ENCODE data around the gene RLF.
A peak's percentile ranks its signal among the peaks of the same experiment; 100 is the strongest.

The RLF gene

GRCh38 chr1:40244138-40244744 lies 83.1 kb downstream of the RLF start:
- DNase-seq = no peak

GRCh38 chr1:40245686-40246085 lies 84.5 kb downstream of the RLF start:
- no peak for DNase-seq

GRCh38 chr1:40247655-40248054 lies 86.5 kb downstream of the RLF start, which contains the start of gene TMCO2:
TMCO2 (plus strand) TSS chr1:40247937; CDS start chr1:40247994, 57 bp downstream.
- DNase-seq = no peak

DNA sequence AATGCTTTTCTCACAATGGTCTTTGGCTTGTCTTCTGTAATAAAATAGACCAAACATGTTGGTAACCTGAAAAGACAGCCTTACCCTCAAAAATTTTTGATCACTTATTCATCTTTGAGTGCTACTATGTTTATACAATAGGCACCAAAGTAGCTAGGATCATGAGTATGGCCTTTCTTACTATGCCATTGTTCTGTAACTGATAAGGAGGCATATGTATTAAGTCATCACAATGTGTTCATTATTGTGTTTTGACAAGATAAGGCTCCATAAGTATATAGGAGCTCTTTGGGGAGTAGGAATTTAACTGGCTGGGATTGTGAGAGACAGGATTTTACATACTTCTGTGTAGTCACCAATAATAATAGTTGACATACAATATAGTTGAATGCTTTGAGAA lies 87.2 kb downstream of the RLF start:
- DNase-seq = no peak

GRCh38 chr1:40251456-40251855 lies 90.3 kb downstream of the RLF start:
- no peak for DNase-seq

- no peak for DNase-seq
Observed at GRCh38 chr1:40252601-40253000, 91.4 kb downstream of the RLF start.

DNA sequence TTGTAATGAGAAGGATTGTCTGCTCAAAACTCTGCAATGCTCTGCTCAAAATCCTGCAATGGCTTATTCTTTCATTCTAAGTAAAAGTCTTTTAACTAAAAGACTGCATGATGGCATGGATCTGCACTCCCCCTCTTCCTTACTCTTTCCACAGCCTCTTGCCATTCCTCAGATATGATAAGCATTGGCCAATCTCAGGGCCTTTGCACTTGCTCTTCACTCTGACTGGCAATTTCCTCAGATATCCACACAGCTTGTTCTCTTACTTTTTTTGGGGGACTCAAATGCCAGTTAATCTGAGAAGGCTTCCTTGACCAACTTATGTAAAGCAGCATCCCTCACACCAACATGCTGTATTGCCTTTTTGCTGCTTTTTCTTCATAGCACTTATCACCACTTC lies 94.0 kb downstream of the RLF start:
- DNase-seq = no peak

DNA sequence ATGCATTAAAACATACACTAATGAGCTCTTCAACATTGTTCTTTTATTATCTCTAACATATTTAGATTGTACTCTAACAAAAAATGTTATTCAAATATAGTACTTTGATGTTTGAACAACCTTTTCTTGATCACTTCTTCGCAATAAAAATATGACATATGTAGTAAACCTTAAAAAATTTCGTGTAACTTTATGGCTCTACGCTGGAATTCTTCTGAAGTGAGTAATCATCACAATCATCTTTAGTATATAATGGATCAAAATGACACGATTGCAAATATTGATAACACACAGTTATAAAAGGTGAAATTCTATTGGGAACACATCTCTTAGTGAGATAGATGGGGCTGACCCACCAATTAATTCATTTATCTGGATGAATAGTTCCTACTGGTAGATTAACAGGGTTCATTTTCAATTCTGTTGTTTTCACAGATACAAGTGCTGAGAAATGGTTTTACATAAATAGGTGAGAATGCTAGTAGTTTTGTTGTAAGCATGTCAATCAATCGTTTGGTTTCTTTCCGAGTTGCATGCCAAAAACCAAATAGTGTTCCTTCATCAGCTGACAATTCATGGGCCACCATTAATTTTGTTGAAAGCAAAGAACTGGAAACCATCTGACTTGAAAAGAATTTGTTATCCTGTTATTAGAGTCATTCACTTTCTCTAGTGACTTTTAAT lies 95.4 kb downstream of the RLF start:
- DNase-seq = no peak

DNA sequence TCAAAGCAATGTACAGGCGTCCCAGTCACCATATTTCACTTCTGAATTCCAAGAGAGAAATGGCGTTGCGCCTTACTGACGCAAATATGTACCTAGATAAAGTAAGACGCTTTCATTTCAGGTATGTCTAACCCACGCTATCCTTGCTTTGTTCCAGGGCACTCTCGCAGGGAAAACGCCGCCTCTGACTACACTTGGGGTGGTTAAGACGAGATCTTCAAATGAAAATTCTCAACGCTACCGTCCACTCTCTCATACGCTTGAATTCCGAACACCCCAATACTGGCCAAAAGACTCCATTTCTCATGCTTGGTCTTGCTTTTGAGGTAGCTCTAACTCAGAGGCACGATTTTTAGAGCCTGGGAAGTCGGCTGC lies 96.1 kb downstream of the RLF start:
- no peak for DNase-seq

DNA sequence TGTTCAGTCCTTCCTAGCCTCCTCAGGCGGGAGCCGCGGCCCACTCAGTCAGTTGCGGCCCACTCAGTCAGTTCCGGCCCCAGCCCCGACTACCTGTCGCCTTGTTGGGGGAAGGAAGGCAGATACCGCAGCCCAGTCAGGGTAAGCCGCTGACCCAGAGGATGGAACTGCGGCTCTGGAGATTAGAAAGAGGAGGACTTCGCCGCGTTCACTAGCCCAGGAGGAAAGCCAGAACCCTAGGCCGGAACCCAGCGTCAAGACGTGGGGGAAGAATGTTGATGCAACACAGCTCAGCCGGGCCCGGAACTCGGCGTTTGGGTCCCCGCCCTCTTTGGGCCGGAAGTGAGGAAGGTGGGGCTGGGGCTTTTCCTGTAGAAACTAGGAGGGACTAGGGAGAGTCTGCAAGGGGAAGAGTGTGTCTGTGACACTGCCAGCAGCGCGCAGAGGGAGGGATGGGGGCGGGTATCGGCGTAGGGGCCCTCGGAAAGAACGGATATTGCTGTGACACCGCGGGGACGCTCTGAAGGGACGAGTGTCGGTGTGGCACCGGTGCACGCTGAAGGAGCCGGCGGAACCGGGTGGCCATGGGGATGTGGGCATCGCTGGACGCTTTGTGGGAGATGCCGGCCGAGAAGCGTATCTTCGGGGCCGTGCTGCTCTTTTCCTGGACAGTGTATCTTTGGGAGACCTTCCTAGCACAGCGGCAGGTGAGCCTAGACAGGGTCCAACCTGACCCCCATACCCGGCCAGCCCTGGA lies 96.7 kb downstream of the RLF start, which contains the start of gene ZMPSTE24:
Gene ZMPSTE24 (plus strand): TSS at position 549 of the 757 bp plus-strand sequence. CDS start 36 bp downstream, at position 585.
- peak; percentile 97 for DNase-seq

- DNase-seq = no peak
Observed at GRCh38 chr1:40258445-40258769, 97.2 kb downstream of the RLF start.

- DNase-seq = no peak
Observed at GRCh38 chr1:40264354-40264781, 103.2 kb downstream of the RLF start.

DNA sequence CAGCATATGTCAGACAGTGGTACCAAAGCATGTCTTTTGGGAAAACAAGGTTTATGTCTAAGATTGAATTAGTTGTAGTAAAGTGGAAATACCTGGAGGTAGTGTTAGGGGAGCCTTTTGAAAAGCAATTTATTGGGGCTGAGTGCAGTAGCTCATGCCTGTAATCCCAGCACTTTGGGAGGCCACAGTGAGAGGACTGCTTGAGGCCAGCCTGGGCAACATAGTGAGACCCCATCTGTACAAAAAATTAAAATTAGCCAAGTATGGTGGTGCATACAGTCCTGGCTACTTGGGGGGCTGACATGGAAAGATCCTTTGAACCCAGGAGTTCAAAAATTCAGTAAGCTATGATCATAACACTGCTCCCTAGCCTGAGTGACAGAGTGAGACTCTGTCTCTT lies 104.1 kb downstream of the RLF start:
- no peak for DNase-seq

GRCh38 chr1:40265919-40266318 lies 104.7 kb downstream of the RLF start:
- DNase-seq = no peak

DNA sequence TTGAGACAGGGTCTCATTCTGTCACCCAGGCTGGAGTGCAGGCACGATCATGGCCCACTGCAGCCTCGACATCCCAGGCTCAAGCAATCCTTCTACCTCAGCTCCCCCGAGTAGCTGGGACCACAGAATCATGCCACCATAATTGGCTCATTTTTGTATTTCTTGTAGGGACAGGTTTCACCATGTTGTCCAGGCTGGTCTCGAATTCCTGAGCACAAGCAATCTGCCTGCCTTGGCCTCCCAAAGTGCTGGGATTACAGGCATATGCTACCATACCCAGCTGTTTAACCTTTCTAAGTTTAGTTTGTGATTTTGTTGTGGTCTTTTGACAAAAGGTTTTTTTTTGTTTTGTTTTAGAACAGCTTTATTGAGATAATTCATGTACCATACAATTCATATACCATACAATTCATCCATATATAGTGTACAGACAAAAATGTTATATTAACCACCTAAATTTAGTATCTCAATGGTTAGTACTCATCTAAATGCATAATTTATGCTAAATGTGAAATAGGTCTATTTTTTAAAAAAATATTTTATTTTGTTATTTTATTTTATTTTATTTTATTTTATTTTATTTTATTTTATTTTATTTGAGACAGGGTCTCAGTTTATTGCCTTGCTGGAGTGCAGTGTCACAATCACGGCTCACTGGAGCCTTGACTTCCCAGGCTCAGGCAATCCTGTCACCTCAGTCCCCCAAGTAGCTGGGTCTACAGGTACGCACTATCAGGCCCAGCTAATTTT lies 105.8 kb downstream of the RLF start:
- DNase-seq = no peak

- no peak for DNase-seq
Observed at GRCh38 chr1:40267767-40268187, 106.6 kb downstream of the RLF start.

- DNase-seq = no peak
Observed at GRCh38 chr1:40268211-40268610, 107.0 kb downstream of the RLF start.

DNA sequence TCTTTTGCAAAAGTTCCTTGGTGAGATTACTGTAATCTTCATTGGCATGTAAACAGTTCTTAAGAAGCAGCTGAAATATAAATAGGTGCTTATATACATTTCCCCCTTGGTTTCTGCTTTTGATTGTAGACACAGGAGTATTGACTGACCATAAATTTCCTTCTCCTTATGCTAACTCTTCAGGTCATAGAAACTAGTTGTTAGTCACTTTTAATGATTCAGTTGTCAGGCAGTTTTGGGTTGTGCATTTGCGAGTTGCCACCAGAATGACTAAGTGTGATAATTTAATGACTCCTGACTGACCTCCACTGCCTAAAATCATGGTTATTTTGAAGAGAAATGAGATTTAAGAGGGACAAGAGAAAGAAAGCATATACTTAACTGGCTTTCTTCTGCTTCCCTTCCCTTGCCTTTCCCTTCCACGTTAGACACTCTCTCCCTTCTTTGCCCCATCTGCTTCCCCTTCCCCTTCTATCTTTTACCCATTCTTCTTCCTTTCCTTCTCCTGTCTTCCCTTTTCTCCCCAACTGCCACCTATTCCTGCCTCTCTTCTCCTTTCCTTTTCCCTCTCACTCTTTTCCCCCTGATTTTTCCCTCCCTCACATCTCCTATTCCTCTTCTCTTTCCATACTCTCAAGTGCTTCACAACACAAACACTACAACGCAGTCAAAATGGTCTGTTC lies 109.1 kb downstream of the RLF start:
- DNase-seq = no peak

- no peak for DNase-seq
Observed at GRCh38 chr1:40272653-40273213, 111.5 kb downstream of the RLF start.

DNA sequence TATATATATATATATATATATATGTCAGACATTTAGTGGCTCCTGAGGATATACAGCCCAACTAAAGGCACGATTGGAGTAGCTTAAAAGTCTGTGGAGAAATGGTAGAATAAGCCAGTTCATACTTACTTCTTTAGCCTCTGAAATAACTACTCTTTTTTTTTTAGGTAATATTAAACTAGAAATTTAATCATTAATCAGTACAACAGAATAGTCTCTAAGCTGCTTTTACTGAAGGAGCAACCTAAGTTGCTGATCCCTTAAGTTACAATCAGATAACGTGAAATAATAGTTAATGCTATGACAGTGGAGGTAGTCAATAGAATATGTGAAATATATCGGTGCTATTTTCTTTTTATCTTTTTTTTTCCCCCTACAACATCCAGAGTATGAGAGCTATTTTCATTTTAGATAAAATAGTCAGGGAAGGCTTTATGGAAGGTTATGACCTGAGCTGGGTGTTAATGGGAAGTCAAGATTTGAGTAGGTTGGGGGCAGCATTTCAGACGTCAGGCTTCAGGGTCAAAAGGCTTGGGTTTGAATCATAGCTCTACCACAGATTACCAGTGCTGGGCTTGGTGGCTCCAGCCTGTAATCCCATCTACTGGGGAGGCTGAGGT lies 112.5 kb downstream of the RLF start:
- no peak for DNase-seq

DNA sequence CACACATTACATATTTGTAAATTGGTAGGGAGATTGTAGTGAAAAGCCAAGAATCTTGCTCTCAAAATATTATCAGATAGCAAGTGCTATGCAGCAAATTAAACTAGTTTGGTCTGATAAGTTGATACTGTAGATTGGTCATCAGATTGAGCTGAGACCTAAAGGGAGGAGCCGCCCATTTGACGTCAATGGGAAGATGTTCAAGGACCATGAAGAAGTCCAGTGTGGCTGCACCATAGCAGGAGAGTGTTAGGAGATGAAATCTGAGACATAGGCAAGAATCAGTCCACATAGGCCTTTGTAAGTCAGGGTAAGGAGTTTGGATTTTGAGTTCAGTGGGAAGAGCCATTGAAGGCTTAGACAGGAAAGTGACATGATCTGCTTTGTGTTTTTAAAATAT lies 113.1 kb downstream of the RLF start:
- DNase-seq = no peak

GRCh38 chr1:40276122-40276521 lies 114.9 kb downstream of the RLF start:
- DNase-seq = no peak
